Measurements from ENCODE around the gene IL1RL2.
A peak's percentile ranks its signal among the peaks of the same experiment; 100 is the strongest.

Gene IL1RL2

GRCh38 chr2:102181919-102182635 lies 4.7 kb upstream of the IL1RL2 start:
- no peak for DNase-seq (ENCODE audit: low spot score)
- TF ChIP-seq CTCF (IDR thresholded peaks at IDR 0.05) = no peak
- Histone ChIP-seq H3K27ac (no peak overlapping the region), H3K4me3 (no peak overlapping the region)

DNA sequence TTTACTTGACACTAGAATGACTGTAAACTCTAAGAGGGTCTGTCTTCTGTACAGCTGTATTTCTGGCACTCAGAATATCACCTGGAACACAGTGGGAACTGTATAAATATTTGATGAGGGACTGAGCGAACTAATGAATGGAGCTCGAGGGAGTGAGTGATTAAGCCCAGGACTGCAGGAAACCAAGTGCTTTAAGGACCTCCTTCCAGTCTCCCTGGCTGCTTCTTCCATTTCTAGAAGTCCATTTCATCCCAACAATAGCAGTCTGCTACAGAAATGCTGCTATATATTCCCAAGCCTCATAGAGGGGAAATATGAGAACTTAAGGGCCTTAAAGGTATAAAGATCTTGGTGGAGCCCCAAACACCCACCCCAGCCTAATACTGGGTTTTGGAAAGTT lies 2.8 kb upstream of the IL1RL2 start:
- Histone ChIP-seq H3K4me3 (no peak overlapping the region), H3K27ac (no peak overlapping the region)
- DNase-seq (ENCODE audit: low spot score) = no peak
- TF ChIP-seq CTCF (IDR thresholded peaks at IDR 0.05) = no peak

DNA sequence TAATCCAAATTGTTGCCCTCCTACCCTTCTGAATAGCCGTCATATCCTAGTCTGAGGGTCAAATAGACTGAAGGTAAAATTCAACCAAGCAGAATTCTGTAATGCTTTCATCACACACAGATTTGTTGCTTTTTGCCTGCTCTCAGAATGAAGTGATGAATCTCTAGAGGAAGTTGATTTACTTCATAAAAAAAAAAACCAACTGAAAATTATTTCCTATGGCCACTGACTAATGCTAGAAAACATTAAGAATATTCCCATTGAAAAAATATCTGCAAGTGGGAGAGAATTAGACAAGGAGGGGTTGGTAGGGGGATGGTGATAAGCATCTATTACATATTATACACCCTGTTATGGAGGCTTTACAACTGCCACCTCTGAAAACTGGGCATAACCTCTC lies 2.3 kb upstream of the IL1RL2 start:
- Histone ChIP-seq H3K4me3 (no peak overlapping the region), H3K27ac (no peak overlapping the region)
- no peak for DNase-seq (ENCODE audit: low spot score)
- TF ChIP-seq CTCF (IDR thresholded peaks at IDR 0.05) = no peak

- H3K27ac ChIP-seq = no peak overlapping the region
- DNase-seq (ENCODE audit: low spot score) = no peak
- TF ChIP-seq CTCF (IDR thresholded peaks at IDR 0.05) = no peak
- no peak overlapping the region for H3K4me3 ChIP-seq
Measured at GRCh38 chr2:102185347-102185746, 1.5 kb upstream of the IL1RL2 start.

DNA sequence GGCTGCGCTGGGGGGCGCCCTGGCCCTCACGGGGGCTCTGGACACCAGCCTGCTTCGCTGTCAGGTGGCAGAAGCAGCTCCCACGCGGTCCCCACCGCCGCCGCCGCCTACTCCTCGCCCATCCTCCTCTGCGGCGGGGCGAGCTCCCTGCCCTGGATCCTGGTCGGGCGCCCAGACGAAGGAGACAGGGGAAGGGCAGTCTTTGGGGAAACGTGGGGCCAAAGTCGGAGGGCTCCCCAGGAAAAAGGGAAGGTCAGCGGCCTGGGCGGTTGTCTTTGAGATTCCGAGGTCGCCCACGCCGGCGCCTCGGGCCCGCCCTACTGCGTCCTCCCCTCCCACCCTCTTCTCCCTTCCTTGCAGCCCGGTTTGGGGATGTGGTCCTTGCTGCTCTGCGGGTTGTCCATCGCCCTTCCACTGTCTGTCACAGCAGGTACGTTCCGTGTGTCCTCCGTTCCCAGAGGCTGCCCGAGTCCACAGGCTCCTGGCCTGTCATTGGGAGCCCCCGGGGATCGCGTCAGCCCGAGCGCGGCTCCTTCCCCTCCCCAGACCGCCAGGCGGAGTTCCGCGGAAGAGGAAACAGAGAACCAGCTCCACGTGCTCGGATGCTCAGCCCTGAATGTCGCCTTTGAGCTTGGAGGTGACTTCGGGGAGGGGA lies 800 bp downstream of the IL1RL2 start:
- peak; percentile 78 for DNase-seq (ENCODE audit: low spot score)
- Histone ChIP-seq H3K27ac (peak overlapping the region; percentile 32 to 47), H3K4me3 (peak overlapping the region; percentile 73)
- no peak for TF ChIP-seq CTCF (IDR thresholded peaks at IDR 0.05)

DNA sequence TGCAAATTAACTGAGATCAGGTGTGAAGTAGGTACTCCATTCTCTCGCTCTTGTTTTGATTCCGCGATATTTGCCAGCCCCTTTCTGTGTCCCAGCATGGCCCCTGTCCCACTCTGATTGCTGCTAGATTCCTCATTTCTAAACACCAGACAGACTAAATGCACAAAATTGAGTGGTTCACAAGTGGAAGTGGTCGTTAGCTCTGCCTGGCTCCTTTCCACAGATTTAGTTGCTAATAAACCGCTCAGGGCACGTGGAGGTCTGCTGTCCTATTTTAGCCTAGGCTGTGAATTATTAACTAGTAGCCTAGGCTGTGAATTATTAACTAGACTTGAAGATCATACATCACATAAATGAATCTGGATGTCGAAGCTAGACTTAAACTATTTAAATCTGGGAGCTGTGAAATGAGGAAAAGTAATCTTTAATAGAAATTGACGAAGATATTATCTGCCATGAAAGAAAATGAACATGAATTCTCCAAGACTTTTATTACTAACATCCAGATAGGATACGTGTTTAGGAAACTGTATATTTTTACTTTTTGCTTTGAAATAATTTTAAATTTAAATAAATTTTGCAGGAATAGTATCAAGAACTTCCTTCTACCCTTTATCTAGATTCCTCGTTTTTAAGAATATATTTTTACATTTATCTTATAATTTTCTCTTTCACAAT lies 3.7 kb downstream of the IL1RL2 start:
- Histone ChIP-seq H3K4me3 (no peak overlapping the region), H3K27ac (no peak overlapping the region)
- TF ChIP-seq CTCF (IDR thresholded peaks at IDR 0.05) = no peak
- no peak for DNase-seq (ENCODE audit: low spot score)
